ENCODE results near the gene TECTB. TPM values are rescaled to one million over a fixed set of nuclear protein-coding genes. Genes with fewer than 3 reads are reported as not detected.

TECTB gene
- total RNA-seq, 4 donors from 2014 or later = not detected

DNA sequence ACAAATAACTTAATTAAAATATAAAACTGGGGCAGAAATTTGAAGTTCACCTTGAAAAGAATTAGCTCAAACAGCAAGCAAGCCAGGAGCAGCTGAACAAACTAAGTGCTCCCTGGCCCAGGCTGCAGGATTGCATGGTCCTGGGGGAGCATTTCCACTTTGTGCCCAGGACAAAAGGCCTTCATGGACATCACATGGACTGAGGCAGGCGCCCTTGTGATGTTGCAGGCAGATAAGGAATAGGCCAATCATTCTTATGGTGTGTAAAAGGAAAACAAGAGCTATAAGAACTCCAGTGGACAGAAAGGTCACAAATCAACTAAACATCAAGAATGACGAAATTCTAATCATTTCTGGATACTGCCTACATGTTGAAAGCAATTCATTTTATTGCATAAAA lies 17.5 kb upstream of the TECTB start:
- no peak overlapping the region for H3K4me3 ChIP-seq
- no peak for ATAC-seq
- H3K4me1 ChIP-seq = no peaks in the 10 kb centered on the region
- intact Hi-C loops (cut with DNase I; ENCODE audit: low total_unique reads) (no loop called here), in situ Hi-C loops (cut with MboI; ENCODE audit: low sequenced_read_pairs in 4 of 4) (no loop called here)
- TF ChIP-seq POLR2A (IDR thresholded peaks at IDR 0.05) = no peak
- TF ChIP-seq, protein P1, sequence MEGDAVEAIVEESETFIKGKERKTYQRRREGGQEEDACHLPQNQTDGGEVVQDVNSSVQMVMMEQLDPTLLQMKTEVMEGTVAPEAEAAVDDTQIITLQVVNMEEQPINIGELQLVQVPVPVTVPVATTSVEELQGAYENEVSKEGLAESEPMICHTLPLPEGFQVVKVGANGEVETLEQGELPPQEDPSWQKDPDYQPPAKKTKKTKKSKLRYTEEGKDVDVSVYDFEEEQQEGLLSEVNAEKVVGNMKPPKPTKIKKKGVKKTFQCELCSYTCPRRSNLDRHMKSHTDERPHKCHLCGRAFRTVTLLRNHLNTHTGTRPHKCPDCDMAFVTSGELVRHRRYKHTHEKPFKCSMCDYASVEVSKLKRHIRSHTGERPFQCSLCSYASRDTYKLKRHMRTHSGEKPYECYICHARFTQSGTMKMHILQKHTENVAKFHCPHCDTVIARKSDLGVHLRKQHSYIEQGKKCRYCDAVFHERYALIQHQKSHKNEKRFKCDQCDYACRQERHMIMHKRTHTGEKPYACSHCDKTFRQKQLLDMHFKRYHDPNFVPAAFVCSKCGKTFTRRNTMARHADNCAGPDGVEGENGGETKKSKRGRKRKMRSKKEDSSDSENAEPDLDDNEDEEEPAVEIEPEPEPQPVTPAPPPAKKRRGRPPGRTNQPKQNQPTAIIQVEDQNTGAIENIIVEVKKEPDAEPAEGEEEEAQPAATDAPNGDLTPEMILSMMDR (IDR thresholded peaks at IDR 0.05 in 4 of 5, conservative IDR thresholded peaks at IDR 0.05 in 1 of 5) = no peak
- no peak overlapping the region for H3K27ac ChIP-seq
- no peaks in the 10 kb centered on the region for H3K36me3 ChIP-seq
- no peak for DNase-seq
- H3K27me3 ChIP-seq = no peaks in the 10 kb centered on the region
- H3K9me3 ChIP-seq = no peaks in the 10 kb centered on the region

DNA sequence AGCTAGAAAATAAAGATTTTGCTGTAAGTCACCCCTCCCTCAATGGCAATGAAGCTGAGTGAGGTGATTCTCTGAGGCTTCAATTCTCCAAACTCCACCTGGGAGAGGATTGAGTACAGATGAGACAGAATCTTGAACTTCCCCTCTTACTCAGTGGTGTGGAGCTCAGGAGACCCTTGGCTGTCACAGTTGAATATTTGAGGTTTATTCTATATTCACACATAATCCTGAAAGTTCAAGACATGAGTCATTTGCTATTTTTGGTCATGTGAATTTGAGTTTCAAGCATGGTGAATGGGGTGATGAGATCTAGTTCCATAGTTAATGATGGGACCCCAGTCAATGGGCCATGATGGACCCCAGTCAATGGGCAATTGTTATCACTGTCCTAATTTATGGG lies 13.9 kb upstream of the TECTB start:
- in situ Hi-C loops (cut with MboI; ENCODE audit: low sequenced_read_pairs in 4 of 4) = no loop called here

DNA sequence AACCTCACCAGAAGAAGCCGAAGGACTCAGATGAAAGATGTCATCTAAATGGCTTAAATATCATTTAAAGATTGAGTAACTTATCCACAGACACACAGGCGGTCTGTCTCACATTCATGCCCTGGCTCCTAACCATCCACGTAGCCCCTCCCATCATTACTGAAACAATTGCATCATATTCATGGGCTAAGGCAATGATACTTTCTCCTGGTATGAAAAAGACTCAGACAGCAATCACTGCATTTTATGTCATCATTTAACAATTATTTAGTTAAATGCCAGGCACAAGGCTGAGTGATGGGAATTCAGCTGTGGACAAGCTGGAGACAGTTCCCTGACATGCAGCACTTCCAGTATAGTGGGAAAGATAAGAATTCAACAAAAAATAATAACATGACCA lies 11.2 kb upstream of the TECTB start:
- in situ Hi-C loops (cut with MboI; ENCODE audit: low sequenced_read_pairs in 4 of 4) = no loop called here
- TF ChIP-seq POLR2A (IDR thresholded peaks at IDR 0.05) = no peak
- TF ChIP-seq, protein P1 (IDR thresholded peaks at IDR 0.05 in 4 of 5, conservative IDR thresholded peaks at IDR 0.05 in 1 of 5) = no peak
- H3K4me3 ChIP-seq = no peak overlapping the region
- no peaks in the 10 kb centered on the region for H3K36me3 ChIP-seq
- H3K4me1 ChIP-seq = no peaks in the 10 kb centered on the region
- no peaks in the 10 kb centered on the region for H3K27me3 ChIP-seq
- no peak for ATAC-seq
- no peak for DNase-seq
- H3K9me3 ChIP-seq = no peaks in the 10 kb centered on the region
- no peak overlapping the region for H3K27ac ChIP-seq
- intact Hi-C loops (cut with DNase I; ENCODE audit: low total_unique reads) = no loop called here

More for the DNA sequence above, 13.9 kb upstream of the TECTB start:
- Histone ChIP-seq H3K4me1 (no peaks in the 10 kb centered on the region), H3K36me3 (no peaks in the 10 kb centered on the region), H3K9me3 (no peaks in the 10 kb centered on the region), H3K27me3 (no peaks in the 10 kb centered on the region), H3K4me3 (no peak overlapping the region), H3K27ac (no peak overlapping the region)
- no peak for ATAC-seq
- no peak for DNase-seq
- intact Hi-C loops (cut with DNase I; ENCODE audit: low total_unique reads) = no loop called here
- no peak for TF ChIP-seq POLR2A (IDR thresholded peaks at IDR 0.05)
- TF ChIP-seq, protein P1 (IDR thresholded peaks at IDR 0.05 in 4 of 5, conservative IDR thresholded peaks at IDR 0.05 in 1 of 5) = no peak

DNA sequence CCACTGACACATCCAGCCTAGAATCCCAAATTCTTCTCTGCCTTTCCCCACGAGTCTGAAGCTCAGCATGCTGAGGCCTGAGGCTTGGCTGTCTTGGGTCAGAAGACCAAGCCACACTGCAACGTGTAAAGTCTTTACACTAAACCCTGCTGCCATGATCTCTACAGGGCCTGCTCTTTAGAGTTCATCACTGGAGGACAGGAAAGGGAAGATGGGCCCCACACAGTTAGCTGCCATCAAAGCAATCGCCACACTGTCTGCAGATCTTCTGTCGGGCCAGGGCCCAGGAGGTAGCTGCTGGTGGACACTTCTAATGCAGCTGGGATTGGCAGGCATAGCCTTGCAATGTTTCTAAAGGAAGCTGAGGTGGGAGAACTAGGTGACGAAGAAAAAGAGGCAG lies 8.4 kb upstream of the TECTB start:
- Histone ChIP-seq H3K36me3 (no peaks in the 10 kb centered on the region), H3K27me3 (no peaks in the 10 kb centered on the region), H3K4me1 (no peaks in the 10 kb centered on the region), H3K27ac (no peak overlapping the region), H3K4me3 (no peak overlapping the region), H3K9me3 (no peaks in the 10 kb centered on the region)
- DNase-seq = no peak
- no peak for ATAC-seq
- in situ Hi-C loops (cut with MboI; ENCODE audit: low sequenced_read_pairs in 4 of 4) = no loop called here
- intact Hi-C loops (cut with DNase I; ENCODE audit: low total_unique reads) = no loop called here
- TF ChIP-seq, protein P1 (IDR thresholded peaks at IDR 0.05 in 4 of 5, conservative IDR thresholded peaks at IDR 0.05 in 1 of 5) = no peak
- TF ChIP-seq POLR2A (IDR thresholded peaks at IDR 0.05) = no peak

DNA sequence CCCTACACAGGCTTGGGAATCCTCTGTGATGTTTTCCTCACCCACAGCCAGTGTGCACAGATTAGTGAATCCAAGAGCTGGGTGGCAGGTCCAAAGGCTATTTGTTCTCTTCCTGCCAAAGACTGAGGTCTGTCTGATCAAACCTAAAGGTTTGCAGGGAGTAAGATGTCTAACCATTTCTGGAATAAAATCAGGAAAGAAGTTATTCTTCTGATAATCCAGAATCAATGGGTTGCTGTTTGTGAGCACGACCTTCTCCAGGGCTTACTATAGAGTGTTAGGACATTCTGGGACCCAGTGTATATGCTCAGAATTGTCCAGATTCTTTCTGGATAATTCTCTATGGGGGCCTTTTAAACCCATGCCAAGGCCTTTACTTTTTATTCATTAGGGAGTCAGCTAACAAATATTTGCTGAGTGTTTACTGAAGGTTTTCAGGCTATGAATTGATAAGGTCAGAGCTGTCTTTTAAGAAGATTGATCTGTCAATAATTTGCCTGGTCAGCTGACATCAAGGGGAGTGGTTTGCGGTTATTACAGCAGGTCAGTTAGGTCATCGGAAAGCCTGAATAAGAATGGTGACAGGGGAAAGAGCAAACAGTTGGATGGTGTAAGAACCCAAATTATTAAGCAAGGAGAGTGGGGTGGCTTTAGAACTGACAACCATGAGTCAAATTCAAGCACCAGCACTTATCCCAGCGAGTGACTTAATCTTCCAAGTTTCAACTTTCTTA lies 7.5 kb upstream of the TECTB start:
- Histone ChIP-seq H3K36me3 (no peaks in the 10 kb centered on the region), H3K4me1 (no peaks in the 10 kb centered on the region), H3K27ac (no peak overlapping the region), H3K9me3 (no peaks in the 10 kb centered on the region), H3K4me3 (no peak overlapping the region), H3K27me3 (no peaks in the 10 kb centered on the region)
- in situ Hi-C loops (cut with MboI; ENCODE audit: low sequenced_read_pairs in 4 of 4) (no loop called here), intact Hi-C loops (cut with DNase I; ENCODE audit: low total_unique reads) (no loop called here)
- no peak for ATAC-seq
- TF ChIP-seq POLR2A (IDR thresholded peaks at IDR 0.05) = no peak
- TF ChIP-seq, protein P1 (IDR thresholded peaks at IDR 0.05 in 4 of 5, conservative IDR thresholded peaks at IDR 0.05 in 1 of 5) = no peak
- DNase-seq = no peak
